ENCODE data around the gene PRMT3.
"Not testable (repeated sequence)": the region's sequence is repeated elsewhere in the genome, so short reads cannot be mapped to it uniquely, and the experiment has no call there.

PRMT3 gene

GRCh38 chr11:20551096-20551495 is 163.6 kb downstream of the PRMT3 start:
- H3K27ac ChIP-seq (ENCODE audit: low read depth, low read length): no peak overlapping the region
- no peaks in the 10 kb centered on the region for H3K27me3 ChIP-seq (ENCODE audit: control insufficient read depth, insufficient read depth, low read length)
- no peaks in the 10 kb centered on the region for H3K4me1 ChIP-seq (ENCODE audit: control insufficient read depth, insufficient read depth, low read length)
- no peak overlapping the region for H3K4me3 ChIP-seq (ENCODE audit: low read length)
- no peaks in the 10 kb centered on the region for H3K36me3 ChIP-seq (ENCODE audit: control insufficient read depth, insufficient read depth, low read length)
- no peak overlapping the region for H3K9ac ChIP-seq (ENCODE audit: low read length)

- Histone ChIP-seq H3K4me1 (ENCODE audit: control insufficient read depth, insufficient read depth, low read length) (no peaks in the 10 kb centered on the region), H3K27ac (ENCODE audit: low read depth, low read length) (no peak overlapping the region), H3K9ac (ENCODE audit: low read length) (no peak overlapping the region), H3K36me3 (ENCODE audit: control insufficient read depth, insufficient read depth, low read length) (no peaks in the 10 kb centered on the region), H3K4me3 (ENCODE audit: low read length) (no peak overlapping the region), H3K27me3 (ENCODE audit: control insufficient read depth, insufficient read depth, low read length) (no peaks in the 10 kb centered on the region)
These were observed 168.3 kb downstream of the PRMT3 start for GRCh38 chr11:20555783-20556182.

GRCh38 chr11:20556396-20556795 is 168.9 kb downstream of the PRMT3 start:
- not testable (repeated sequence) for H3K27me3 ChIP-seq (ENCODE audit: control insufficient read depth, insufficient read depth, low read length); H3K4me1 ChIP-seq (ENCODE audit: control insufficient read depth, insufficient read depth, low read length); H3K4me3 ChIP-seq (ENCODE audit: low read length); H3K36me3 ChIP-seq (ENCODE audit: control insufficient read depth, insufficient read depth, low read length); H3K27ac ChIP-seq (ENCODE audit: low read depth, low read length); H3K9ac ChIP-seq (ENCODE audit: low read length)

GRCh38 chr11:20558741-20559140 is 171.2 kb downstream of the PRMT3 start:
- no peaks in the 10 kb centered on the region for H3K27me3 ChIP-seq (ENCODE audit: control insufficient read depth, insufficient read depth, low read length)
- H3K36me3 ChIP-seq (ENCODE audit: control insufficient read depth, insufficient read depth, low read length): no peaks in the 10 kb centered on the region
- no peak overlapping the region for H3K4me3 ChIP-seq (ENCODE audit: low read length)
- no peaks in the 10 kb centered on the region for H3K4me1 ChIP-seq (ENCODE audit: control insufficient read depth, insufficient read depth, low read length)
- no peak overlapping the region for H3K9ac ChIP-seq (ENCODE audit: low read length)
- no peak overlapping the region for H3K27ac ChIP-seq (ENCODE audit: low read depth, low read length)

Data from rectal smooth muscle tissue (tissue), 1 donor.